Cardiac fibroblast (primary cell): ENCODE results near the gene NOX3.
A peak's percentile ranks its signal among the peaks of the same experiment; 100 is the strongest.

ENCODE experiments used
- DNase-seq, 2 donors: peaks; one replicate each; pipeline versions ENCODE4 v3.0.0 to v3.0.0-alpha.2; 2010; ENCODE audit warnings: low read depth in 2 of 2
- H3K4me3 ChIP-seq, 2 donors: replicated peaks in 1 of 2; 1 replicate in 1 of 2; 2 replicates in 1 of 2; pipeline ENCODE4 v1.5.1; 2011; ENCODE audit warnings: low read depth in 2 of 2, low read length in 2 of 2, mild to moderate bottlenecking in 2 of 2, moderate library complexity in 1 of 2
- TF ChIP-seq, protein P1 (sequence below): IDR thresholded peaks from one replicate; pipeline ENCODE4 v1.5.1; 2011; ENCODE audit warnings: low read depth, mild to moderate bottlenecking, low read length, inconsistent platforms

Gene NOX3

DNA sequence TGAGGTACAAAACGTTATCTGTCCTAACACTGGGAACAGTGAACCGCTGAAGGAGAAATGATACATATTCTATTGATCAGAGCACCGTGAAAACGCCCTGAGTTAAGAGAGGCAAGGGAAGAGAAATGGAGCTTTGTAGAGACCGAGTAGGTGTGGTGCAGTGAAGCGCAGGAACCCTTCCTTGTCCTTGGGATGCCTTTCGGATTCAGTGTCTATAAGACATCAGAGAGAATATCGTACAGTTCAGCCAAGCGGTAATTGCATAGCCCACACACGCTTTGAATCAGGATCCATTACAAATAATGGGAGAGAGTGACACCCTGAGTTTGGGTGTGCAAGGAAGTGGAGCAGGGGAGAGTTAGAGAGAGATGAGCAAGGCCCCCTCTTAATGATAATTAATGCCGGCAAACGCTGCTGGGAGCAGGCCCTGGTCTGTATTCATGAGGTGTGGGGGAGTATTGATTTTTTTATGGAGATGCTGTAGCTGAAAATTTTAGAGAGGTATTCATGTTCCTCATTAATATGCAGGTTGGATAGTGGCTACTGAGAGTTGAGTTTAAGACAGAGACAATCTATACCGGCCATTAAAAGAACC lies 20.7 kb downstream of the NOX3 start:
- TF ChIP-seq, protein P1, sequence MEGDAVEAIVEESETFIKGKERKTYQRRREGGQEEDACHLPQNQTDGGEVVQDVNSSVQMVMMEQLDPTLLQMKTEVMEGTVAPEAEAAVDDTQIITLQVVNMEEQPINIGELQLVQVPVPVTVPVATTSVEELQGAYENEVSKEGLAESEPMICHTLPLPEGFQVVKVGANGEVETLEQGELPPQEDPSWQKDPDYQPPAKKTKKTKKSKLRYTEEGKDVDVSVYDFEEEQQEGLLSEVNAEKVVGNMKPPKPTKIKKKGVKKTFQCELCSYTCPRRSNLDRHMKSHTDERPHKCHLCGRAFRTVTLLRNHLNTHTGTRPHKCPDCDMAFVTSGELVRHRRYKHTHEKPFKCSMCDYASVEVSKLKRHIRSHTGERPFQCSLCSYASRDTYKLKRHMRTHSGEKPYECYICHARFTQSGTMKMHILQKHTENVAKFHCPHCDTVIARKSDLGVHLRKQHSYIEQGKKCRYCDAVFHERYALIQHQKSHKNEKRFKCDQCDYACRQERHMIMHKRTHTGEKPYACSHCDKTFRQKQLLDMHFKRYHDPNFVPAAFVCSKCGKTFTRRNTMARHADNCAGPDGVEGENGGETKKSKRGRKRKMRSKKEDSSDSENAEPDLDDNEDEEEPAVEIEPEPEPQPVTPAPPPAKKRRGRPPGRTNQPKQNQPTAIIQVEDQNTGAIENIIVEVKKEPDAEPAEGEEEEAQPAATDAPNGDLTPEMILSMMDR, result no peak
- DNase-seq, result no peak
- H3K4me3 ChIP-seq, result no peak overlapping the region

GRCh38 chr6:155434096-155434495 lies 21.5 kb downstream of the NOX3 start:
- no peak overlapping the region for H3K4me3 ChIP-seq
- TF ChIP-seq, protein P1, result no peak
- no peak for DNase-seq

GRCh38 chr6:155432293-155432692 lies 23.3 kb downstream of the NOX3 start:
- TF ChIP-seq, protein P1, result no peak
- no peak overlapping the region for H3K4me3 ChIP-seq
- DNase-seq, result peak in 1 of 2 donors; percentile 75

GRCh38 chr6:155429321-155429893 lies 26.2 kb downstream of the NOX3 start:
- H3K4me3 ChIP-seq, result no peak overlapping the region
- no peak for DNase-seq
- TF ChIP-seq, protein P1, result no peak

DNA sequence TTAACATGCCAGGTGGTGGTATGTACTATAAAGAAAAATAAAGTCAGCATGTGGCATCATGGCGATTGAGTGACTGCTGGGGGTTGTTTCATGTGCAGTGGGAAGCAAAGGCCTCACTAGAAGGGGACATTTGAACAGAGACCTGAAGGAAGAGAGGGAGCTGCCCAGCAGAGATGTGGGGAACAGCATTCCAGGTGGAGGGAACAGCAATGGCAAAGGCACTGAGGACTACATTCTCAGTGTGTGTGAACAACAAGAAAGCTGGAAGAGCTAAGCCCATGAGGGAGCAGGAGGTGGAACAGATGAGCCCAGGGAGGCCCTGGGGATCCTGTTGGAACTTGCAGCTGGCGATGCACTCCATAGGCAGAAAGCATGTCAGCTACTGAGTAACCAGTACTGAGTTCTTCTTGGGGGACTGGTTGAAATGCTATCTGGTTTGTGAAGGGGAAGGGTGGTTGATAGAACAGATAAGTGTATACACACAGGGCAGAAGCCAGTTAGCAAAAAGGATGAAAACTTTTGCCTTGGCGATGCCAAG lies 29.2 kb downstream of the NOX3 start:
- TF ChIP-seq, protein P1, result no peak
- no peak overlapping the region for H3K4me3 ChIP-seq
- no peak for DNase-seq

DNA sequence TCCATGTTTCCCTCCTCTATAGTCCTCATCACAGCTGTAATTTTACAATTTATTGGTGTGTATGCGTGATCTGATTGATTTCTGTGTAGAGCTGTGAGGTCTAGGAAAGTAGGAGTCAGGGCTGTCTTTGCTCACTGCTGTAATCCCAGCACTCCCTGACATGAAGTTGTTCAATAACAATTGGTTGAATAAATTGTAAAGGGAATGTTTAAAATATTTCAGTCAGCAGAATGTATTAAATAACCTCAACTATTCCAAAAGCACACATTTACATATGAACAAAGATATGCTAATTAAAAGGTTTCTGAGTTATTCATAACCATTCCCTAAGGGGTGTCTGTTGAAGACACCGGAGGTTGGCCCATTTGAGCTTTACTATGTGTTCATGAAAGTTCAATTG lies 31.5 kb downstream of the NOX3 start:
- no peak for DNase-seq
- H3K4me3 ChIP-seq, result no peak overlapping the region
- TF ChIP-seq, protein P1, result no peak
